GM18498 (cell line): ENCODE results near the gene ASIC4.

ENCODE experiments used
- ATAC-seq: cut with Tn5 transposase; IDR thresholded peaks from one replicate; pipeline ENCODE4 v1.9.1; 2021; ENCODE audit warnings: mild to moderate bottlenecking, moderate library complexity; ENCODE audit not compliant: unreplicated experiment

ASIC4 gene

DNA sequence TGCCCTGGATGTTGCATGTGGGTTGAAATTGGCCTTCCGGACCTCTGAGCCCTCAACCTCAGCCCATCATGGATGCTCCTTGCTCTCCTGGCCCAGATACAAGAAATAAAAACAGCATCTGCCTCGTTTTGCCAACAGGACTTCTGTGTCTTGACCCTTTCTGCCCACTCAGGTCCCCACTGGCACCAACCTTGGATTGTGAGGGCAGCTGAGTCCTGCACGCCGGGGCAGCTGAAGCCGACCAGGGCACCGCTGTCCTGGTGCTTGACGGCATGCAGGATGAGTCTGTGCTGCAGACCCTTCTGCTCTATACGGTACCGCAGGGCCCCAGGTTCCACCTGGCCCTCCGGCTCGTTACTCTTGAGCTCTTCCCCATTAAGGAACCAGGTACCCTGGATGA lies 52.4 kb downstream of the ASIC4 start:
- ATAC-seq: no peak

DNA sequence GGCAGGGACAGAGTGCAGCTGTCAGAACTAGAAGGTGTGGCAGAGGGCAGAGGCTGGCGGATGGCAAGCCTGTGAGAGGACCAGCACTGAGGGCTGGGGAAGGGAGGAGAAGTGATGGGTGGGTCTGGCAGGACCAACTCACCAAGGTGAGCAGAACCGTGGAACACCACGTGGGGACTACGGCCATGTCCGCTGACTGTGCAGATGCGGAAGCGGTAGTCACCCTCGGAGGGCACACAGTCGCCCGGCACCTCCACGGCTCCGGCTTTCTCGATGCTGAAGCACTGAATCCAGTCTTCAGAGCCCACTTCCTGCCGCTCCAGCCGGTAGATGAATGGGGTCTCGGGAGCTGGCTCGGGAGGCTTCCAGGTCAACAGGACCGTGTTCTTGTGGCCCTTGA lies 52.8 kb downstream of the ASIC4 start:
- no peak for ATAC-seq

DNA sequence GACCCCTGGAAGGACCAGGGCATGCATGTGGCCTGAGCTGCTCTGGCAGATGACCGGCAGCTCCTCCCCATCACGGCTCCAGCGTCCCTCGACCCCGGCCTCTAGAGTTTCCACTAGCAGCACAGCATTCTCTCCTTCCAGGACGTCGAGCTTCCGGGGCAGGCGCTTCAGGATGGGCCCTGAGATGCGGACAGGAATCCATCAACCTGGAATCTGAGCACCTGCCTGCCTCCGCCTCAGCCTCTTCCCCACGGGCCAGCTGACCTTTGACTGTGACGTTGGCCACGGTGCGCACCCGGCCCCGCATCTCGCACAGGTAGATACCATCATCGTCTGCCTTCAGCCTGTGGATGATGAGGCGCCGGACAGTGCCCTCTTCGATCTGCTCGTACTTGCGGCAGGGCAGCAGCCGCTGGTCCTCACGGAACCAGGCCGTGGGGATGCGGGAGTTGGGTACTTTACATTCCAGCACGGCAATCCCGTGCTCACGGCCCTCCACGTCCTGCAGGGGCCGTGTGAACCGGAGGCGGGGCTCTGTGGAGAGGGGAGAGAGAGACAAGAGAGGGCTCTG lies 53.6 kb downstream of the ASIC4 start:
- no peak for ATAC-seq

DNA sequence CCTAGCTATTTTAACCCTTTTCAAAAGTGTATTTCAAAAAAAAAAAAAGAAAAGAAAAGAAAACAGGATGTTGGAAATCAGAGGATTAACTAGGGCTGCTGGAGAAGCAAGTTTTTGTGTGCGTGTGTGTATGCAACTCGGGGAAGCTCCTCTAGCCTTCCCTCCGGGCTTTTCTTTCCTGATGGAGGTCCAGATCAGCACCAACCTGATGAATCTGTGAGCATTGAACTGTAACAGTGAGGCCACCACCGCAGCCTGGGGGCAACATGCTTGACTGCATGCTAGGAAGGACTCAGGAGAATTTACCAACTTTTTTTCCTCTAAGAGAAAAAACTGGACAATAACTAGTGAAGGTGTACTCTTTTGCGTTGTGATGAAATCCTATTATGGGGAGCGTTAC lies 54.8 kb downstream of the ASIC4 start:
- no peak for ATAC-seq

DNA sequence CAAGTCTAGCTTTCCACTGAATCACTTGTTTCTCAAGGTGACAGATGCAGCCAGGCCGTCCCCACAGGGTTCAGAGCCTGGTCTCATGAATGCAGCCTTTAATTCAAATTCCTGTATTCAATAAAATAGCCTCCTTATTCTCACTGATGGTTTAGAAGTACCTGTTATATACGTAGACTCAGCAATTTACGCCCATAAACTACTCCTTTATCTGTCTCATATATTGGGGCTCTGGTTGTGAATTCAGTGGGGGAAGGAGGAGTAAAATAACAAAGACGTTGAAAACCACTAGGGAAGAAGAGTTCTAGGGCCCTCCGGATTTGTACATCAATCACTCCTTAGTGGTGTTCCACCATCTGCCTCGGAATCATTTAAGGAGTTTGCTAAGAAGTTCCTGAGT lies 55.4 kb downstream of the ASIC4 start:
- ATAC-seq: no peak

DNA sequence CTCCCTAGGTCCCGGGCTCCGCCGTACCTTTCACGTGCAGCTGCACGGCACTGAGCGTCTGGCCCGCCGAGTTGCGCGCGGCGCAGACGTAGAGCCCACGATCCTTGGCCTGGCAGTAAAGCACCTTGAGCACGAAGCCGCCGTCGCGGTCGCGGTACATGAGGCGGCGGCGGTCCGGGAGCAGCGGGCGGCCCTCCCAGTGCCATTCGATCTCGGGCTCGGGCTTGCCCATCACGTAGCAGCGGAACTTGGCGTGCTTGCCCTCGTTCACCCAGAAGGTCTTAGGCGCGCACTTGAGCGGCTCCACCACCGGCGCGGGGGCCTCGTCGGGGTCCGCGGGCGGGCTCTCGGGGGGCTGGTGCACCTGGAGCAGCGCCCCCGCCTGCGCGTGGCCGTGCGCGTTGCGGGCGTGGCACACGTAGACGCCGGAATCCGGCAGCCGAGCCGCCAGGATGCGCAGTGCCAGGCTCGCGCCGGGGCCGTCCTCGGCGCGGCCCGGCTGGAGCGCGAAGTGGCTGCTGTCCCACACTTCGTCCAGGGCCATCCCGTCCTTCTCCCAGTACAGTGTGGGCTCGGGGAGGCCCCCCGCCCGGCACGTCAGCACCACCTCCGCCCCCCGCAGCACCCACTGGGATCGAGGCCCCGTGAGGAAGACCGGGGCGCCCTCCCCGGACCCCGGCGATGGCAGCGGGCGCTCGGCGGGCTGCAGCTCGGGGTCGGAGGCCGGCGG lies 56.1 kb downstream of the ASIC4 start:
- no peak for ATAC-seq

DNA sequence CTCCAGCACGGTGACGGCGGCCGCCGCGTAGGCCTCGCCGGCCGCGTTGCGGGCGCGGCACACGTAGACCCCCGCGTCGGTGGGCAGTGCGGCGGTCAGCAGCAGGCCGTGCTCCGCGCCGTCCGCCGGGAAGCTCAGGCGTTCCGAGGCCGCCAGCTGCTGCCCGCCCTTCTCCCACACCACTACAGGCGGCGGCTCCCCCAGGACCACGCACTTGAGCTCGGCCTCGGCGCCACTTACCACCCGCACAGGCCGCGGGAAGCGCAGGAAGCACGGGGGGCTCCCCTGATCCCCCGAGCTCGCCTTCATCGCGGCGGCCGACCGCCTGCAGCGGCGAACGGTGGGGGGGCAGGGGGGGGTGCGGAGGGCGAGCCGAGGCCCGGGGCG lies 56.6 kb downstream of the ASIC4 start:
- no peak for ATAC-seq

DNA sequence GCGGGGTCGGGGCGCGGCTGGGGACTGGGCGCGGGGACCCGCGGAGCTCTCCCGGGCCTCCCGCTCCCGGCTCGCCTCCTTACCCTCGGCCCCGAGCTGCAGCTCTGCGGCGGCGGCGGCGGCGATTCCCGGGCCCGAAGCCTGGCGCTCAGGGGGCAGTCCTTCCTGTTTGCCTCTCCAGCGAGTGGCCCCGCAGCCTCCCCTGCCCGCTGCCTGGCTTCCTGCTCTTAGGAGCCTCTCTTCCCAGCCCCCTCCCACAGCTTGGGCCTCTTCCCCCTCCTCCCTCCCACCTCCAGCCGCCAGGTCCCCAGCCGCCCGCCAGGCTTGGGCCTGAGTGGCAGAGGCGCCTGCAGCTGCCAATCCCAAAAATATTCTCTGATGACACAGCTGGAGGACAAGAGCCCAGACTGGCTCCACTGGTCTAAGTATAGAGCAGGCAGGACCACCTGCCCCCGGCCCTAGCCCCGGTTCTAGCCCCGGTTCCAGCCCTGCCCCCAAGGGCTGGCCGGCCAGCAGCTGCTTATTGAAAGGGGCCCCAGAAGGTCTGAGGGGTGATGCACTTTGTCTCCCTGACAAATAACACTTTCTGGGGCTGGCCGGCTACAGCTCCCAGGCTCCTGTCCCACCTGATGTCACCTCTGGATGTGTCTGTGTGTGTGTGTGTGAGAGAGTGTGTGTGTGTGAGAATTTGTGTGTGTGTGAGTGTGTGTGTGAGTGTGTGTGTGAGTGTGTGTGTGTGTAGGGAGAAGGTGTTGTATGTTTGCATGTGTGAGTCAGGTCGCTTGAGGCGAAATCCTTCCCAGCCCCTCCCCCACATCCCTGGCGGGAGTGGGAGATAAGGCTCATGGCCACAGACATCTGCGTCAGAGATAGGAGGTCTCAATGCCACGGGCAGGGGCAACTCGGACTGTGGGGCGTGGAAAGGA lies 57.3 kb downstream of the ASIC4 start, which contains the start of gene OBSL1:
Gene OBSL1, minus strand, starts transcription at position 229 of the 926 bp plus-strand sequence. CDS start 307 bp downstream, outside the sequence.
- ATAC-seq: no peak

DNA sequence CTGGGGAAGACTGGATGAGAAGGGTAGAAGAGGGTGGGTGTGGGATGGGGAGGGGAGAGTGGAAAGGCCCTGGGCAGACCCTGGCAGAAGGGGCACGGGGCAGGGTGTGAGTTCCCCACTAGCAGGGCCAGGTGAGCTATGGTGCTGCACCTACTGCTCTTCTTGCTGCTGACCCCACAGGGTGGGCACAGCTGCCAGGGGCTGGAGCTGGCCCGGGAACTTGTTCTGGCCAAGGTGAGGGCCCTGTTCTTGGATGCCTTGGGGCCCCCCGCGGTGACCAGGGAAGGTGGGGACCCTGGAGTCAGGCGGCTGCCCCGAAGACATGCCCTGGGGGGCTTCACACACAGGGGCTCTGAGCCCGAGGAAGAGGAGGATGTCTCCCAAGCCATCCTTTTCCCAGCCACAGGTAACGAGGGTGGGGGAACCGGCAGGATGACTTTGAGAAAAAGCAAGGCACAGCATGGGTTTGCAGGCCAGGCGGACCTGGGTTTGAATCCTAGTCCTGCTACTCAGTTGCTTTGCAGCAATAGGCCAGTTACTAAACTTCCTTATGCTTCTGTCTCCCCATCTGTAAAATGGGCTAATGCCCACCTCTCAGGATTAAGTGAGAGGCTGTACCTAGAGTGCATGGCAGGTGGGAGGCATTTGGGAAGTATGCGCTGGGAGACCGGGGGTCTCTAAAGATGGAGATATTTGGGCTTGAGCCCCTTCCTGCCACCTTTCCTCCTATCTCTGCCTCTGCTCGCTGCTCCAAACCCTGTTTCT lies 58.1 kb downstream of the ASIC4 start, which contains the start of gene INHA:
Gene INHA, plus strand, starts transcription at position 74 of the 765 bp plus-strand sequence. Its CDS starts 65 bp downstream, at position 139.
- no peak for ATAC-seq

DNA sequence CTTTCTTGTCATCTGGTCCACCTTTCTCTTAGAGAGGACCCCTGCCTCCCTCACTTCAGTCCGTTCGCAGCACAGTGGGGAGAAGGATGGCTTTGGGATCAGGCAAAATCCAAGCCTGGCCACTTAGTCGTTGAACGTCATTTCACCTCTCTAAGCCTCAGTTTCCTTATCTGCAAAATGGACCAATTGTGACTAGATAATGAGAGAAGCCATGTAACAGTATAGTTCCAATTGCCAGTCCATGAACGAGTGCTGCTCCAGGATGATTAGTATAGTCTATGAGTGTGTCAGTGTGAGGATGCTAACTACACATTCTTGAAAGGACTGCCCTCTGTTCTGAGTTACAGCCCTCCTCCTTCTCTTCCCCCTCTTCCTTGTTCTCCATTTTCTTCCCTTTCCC lies 58.9 kb downstream of the ASIC4 start:
- no peak for ATAC-seq

DNA sequence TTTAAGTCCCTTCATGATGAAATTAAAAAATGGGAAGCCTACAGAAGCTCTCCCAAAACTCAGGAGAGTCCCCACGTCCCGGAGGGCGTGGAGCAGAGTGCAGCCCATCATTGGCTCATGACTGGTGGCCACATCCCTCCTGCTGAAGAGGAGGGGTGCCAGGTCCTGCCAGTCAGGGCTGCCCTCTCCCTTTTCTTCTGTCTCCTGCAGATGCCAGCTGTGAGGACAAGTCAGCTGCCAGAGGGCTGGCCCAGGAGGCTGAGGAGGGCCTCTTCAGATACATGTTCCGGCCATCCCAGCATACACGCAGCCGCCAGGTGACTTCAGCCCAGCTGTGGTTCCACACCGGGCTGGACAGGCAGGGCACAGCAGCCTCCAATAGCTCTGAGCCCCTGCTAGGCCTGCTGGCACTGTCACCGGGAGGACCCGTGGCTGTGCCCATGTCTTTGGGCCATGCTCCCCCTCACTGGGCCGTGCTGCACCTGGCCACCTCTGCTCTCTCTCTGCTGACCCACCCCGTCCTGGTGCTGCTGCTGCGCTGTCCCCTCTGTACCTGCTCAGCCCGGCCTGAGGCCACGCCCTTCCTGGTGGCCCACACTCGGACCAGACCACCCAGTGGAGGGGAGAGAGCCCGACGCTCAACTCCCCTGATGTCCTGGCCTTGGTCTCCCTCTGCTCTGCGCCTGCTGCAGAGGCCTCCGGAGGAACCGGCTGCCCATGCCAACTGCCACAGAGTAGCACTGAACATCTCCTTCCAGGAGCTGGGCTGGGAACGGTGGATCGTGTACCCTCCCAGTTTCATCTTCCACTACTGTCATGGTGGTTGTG lies 60.4 kb downstream of the ASIC4 start:
- ATAC-seq: no peak

DNA sequence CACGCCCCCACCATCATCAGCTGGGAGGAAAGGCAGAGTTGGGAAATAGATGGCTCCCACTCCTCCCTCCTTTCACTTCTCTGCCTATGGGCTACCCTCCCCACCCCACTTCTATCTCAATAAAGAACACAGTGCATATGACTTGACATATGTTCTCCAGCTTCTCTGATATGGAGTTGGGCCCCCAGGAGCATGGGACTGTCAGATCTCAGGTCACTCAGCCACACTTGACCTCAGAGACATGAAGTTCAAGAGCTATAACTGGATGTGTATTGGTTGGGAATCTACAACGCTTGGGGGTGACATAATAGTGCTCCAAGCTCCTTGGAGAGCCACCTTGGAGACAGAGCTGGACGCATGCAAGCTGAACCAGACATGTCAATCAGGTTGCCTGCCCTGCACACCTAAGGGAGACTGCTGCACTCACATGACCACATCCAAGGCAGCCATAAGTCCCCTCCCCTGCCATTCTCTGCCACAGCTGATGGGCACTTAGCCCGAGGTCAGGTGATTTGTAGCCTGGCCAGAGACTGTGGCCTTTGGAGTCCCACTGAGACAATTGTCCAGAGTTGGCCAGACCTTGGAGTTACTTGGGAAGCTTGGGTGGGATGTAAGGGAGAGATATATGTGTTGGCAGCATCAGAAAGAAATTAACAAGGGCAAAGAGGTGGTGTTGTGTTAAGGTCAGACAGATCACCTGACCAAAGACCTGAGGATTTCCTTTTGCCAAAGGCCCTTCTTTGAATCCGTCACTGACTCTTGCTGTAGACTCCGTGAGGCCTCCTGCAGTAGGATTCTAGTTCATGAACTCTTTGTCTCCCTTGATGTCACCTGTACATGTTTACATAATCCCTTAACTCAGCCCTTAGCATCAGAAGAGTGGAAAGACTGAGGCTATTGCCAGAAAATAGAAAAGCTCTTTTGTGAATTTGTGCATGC lies 61.6 kb downstream of the ASIC4 start:
- ATAC-seq: no peak

DNA sequence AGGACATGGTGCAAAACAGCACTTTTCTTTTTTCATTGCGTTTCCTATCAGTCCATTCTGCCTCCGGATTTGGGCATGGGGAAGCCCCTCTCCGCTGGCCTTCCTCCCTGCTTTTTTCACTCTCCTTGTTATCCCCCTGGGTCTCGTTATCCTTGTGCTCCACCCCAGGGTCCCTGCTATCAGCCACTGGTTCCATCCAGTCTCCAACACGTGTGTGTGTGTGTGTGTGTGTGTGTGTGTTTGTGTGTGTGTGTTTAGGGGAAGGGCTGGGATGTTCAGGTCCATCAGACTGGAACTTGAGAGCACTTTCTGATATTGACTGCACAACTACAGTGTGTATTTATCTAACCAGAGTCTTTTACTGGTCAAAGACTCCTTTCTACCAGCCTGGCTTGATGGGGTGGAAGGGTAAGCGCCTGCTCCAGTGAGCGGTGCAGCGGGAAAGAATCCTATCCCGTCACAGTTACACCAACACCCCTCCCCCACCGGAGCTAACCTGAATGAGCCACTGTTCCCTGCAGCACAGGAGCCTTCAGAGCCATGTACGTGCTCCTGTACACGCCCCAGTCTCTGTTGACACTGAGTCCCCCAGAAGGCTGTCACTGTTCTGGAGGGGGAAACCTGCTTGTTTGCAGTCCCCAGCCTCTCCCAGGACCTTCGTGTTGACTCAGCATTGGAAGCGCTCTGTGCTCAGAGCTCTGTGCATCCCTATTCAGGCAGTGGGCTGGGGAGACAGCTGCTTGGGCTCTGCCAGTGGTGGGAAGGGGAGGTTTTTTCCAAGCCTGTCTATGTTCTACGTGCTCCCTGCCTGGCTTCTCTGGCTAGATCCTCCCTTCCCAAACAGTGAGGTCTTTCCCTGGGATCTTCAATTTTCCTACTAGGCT lies 62.5 kb downstream of the ASIC4 start:
- no peak for ATAC-seq

DNA sequence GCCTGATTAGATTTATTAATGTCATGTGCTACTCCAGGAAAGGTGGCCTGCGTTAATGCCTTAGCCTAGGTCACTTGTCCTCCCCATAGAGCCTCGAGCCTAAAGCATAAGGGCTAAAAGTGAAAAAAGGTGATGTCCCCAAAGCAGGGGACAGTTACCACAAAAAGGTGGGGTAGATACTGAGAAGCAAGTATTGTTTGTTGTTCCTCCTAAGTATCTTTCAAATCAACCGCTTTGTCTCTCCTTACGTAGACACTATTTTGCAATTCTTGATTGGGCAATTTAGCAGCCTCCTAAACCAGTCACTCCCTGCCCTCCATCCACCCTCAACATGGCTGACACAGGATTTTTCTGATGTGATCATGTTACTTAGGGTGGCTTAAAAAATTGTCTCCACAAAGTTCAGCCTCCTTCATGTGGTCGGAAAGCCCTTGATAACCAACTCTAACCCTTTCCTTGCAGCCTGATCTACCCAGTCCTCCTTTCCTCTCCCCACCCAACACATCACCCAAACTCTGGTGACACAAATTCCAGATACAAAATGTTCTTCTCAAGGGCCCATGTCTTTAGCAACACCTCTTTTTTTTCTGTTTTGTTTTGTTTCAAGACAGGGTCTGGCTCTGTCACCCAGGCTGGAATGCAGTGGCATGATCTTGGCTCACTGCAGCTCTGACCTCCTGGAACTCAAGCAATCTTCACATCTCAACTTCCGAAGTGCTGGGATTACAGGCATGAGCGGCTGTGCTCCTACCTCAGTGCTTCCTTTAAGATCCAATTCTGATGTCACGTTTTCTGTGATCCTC lies 64.7 kb downstream of the ASIC4 start:
- ATAC-seq: no peak

DNA sequence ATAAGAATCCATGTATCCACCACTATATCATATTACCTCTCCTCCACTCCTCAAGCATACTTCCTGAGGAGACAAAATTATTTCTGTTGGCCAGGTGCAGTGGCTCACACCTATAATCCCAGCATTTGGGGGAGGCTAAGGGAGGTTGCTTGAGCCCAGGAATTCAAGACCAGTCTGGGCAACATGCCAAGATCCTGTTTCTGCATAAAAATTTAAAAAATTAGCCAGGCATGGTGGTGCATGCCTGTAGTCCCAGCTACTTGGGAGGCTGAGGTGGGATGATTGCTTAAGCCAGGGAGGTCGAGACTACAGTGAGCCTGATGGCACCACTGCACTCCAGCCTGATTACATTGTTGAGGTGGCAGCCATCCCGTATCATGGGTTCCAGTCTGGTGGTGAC lies 67.1 kb downstream of the ASIC4 start:
- no peak for ATAC-seq
